Measurements from ENCODE around the gene MZF1.

The MZF1 gene

GRCh38 chr19:58559275-58560006 is 13.7 kb downstream of the MZF1 start (continued):
- TF ChIP-seq ZNF184 (tag by site-specific recombination; IDR thresholded peaks at IDR 0.05): no peak
- TF ChIP-seq, protein P1, sequence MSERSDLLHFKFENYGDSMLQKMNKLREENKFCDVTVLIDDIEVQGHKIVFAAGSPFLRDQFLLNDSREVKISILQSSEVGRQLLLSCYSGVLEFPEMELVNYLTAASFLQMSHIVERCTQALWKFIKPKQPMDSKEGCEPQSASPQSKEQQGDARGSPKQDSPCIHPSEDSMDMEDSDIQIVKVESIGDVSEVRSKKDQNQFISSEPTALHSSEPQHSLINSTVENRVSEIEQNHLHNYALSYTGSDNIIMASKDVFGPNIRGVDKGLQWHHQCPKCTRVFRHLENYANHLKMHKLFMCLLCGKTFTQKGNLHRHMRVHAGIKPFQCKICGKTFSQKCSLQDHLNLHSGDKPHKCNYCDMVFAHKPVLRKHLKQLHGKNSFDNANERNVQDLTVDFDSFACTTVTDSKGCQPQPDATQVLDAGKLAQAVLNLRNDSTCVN (tag by site-specific recombination; optimal IDR thresholded peaks at IDR 0.05): no peak
- no peak; the same call in 1 of the 2 replicates for TF ChIP-seq ZNF394 (tag by site-specific recombination; IDR thresholded peaks at IDR 0.05; ENCODE audit: borderline replicate concordance)
- TF ChIP-seq ZBTB17 (tag by site-specific recombination; IDR thresholded peaks at IDR 0.05): peak; percentile 57
- no peak for TF ChIP-seq ZNF48 (tag by site-specific recombination; IDR thresholded peaks at IDR 0.05)
- peak; percentile 44; the same call in 1 of the 2 replicates for TF ChIP-seq WT1 (tag by site-specific recombination; IDR thresholded peaks at IDR 0.05)
- no peak for TF ChIP-seq ZFP41 (tag by site-specific recombination; IDR thresholded peaks at IDR 0.05; ENCODE audit: borderline replicate concordance)
- TF ChIP-seq, protein P2, sequence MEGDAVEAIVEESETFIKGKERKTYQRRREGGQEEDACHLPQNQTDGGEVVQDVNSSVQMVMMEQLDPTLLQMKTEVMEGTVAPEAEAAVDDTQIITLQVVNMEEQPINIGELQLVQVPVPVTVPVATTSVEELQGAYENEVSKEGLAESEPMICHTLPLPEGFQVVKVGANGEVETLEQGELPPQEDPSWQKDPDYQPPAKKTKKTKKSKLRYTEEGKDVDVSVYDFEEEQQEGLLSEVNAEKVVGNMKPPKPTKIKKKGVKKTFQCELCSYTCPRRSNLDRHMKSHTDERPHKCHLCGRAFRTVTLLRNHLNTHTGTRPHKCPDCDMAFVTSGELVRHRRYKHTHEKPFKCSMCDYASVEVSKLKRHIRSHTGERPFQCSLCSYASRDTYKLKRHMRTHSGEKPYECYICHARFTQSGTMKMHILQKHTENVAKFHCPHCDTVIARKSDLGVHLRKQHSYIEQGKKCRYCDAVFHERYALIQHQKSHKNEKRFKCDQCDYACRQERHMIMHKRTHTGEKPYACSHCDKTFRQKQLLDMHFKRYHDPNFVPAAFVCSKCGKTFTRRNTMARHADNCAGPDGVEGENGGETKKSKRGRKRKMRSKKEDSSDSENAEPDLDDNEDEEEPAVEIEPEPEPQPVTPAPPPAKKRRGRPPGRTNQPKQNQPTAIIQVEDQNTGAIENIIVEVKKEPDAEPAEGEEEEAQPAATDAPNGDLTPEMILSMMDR (tag by site-specific recombination; IDR thresholded peaks at IDR 0.05): no peak
- TF ChIP-seq KLF17 (tag by site-specific recombination; IDR thresholded peaks at IDR 0.05): no peak
- TF ChIP-seq, protein P3, sequence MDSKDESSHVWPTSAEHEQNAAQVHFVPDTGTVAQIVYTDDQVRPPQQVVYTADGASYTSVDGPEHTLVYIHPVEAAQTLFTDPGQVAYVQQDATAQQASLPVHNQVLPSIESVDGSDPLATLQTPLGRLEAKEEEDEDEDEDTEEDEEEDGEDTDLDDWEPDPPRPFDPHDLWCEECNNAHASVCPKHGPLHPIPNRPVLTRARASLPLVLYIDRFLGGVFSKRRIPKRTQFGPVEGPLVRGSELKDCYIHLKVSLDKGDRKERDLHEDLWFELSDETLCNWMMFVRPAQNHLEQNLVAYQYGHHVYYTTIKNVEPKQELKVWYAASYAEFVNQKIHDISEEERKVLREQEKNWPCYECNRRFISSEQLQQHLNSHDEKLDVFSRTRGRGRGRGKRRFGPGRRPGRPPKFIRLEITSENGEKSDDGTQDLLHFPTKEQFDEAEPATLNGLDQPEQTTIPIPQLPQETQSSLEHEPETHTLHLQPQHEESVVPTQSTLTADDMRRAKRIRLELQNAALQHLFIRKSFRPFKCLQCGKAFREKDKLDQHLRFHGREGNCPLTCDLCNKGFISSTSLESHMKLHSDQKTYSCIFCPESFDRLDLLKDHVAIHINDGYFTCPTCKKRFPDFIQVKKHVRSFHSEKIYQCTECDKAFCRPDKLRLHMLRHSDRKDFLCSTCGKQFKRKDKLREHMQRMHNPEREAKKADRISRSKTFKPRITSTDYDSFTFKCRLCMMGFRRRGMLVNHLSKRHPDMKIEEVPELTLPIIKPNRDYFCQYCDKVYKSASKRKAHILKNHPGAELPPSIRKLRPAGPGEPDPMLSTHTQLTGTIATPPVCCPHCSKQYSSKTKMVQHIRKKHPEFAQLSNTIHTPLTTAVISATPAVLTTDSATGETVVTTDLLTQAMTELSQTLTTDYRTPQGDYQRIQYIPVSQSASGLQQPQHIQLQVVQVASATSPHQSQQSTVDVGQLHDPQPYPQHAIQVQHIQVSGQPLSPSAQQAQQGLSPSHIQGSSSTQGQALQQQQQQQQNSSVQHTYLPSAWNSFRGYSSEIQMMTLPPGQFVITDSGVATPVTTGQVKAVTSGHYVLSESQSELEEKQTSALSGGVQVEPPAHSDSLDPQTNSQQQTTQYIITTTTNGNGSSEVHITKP (tag by site-specific recombination; IDR thresholded peaks at IDR 0.05): no peak
- TF ChIP-seq ZNF529 (tag by site-specific recombination; IDR thresholded peaks at IDR 0.05; ENCODE audit: insufficient replicate concordance): no peak
- TF ChIP-seq PRDM1 (tag by site-specific recombination; IDR thresholded peaks at IDR 0.05): no peak
- TF ChIP-seq ZNF324 (tag by site-specific recombination; IDR thresholded peaks at IDR 0.05): 0 out of 2 replicates have a peak, but pooled peaks have one; percentile 46
- no peak for TF ChIP-seq ZNF169 (tag by site-specific recombination; IDR thresholded peaks at IDR 0.05)
- peak; percentile 58; the same call in 1 of the 2 replicates for TF ChIP-seq ZNF24 (tag by site-specific recombination; IDR thresholded peaks at IDR 0.05)
- TF ChIP-seq ZNF768 (tag by site-specific recombination; IDR thresholded peaks at IDR 0.05): 0 out of 2 replicates have a peak, but pooled peaks have one; percentile 37
- no peak for TF ChIP-seq ZNF112 (tag by site-specific recombination; IDR thresholded peaks at IDR 0.05)
- no peak for TF ChIP-seq ZNF121 (tag by site-specific recombination; IDR thresholded peaks at IDR 0.05)
- TF ChIP-seq ZNF248 (tag by site-specific recombination; IDR thresholded peaks at IDR 0.05): no peak
- peak; percentile 65 for TF ChIP-seq ZBTB20 (tag by site-specific recombination; IDR thresholded peaks at IDR 0.05)
- TF ChIP-seq ZNF785 (tag by site-specific recombination; IDR thresholded peaks at IDR 0.05): peak; percentile 59; the same call in 1 of the 2 replicates
- TF ChIP-seq PRDM6 (tag by site-specific recombination; IDR thresholded peaks at IDR 0.05): no peak
- TF ChIP-seq, protein P4, sequence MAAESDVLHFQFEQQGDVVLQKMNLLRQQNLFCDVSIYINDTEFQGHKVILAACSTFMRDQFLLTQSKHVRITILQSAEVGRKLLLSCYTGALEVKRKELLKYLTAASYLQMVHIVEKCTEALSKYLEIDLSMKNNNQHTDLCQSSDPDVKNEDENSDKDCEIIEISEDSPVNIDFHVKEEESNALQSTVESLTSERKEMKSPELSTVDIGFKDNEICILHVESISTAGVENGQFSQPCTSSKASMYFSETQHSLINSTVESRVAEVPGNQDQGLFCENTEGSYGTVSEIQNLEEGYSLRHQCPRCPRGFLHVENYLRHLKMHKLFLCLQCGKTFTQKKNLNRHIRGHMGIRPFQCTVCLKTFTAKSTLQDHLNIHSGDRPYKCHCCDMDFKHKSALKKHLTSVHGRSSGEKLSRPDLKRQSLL (tag by site-specific recombination; IDR thresholded peaks at IDR 0.05): no peak
- no peak for TF ChIP-seq ZNF19 (tag by site-specific recombination; IDR thresholded peaks at IDR 0.05; ENCODE audit: low read depth)
- TF ChIP-seq ZNF433 (tag by site-specific recombination; IDR thresholded peaks at IDR 0.05; ENCODE audit: low read depth): no peak
- TF ChIP-seq ZNF223 (tag by site-specific recombination; IDR thresholded peaks at IDR 0.05): no peak
- no peak for TF ChIP-seq ZNF701 (tag by site-specific recombination; IDR thresholded peaks at IDR 0.05)
- 0 out of 2 replicates have a peak, but pooled peaks have one; percentile 18 for TF ChIP-seq ZNF623 (tag by site-specific recombination; IDR thresholded peaks at IDR 0.05)
- no peak for TF ChIP-seq ZNF174 (tag by site-specific recombination; IDR thresholded peaks at IDR 0.05)
